Cardiac muscle cell (in vitro differentiated cells and primary cell): ENCODE data around the gene CDX4. TPM values are rescaled to one million over a fixed set of nuclear protein-coding genes. Genes with fewer than 3 reads are reported as not detected.
"Not testable (repeated sequence)": the region's sequence is repeated elsewhere in the genome, so short reads cannot be mapped to it uniquely, and the experiment has no call there.

ENCODE experiments used
- DNase-seq, 2 donors: peaks; one replicate each; pipeline versions ENCODE4 v3.0.0 to v3.0.0-alpha.2; 2010 to 2017; ENCODE audit warnings: low read depth in 1 of 2, low spot score in 1 of 2
- H3K27ac ChIP-seq: fragments of 200-600 bp; sonication (generic); 2 replicates; pipeline ENCODE4 v1.5.1; 2016
- H3K27me3 ChIP-seq: fragments of 200-600 bp; sonication (generic); 2 replicates; pipeline ENCODE4 v1.6.0; 2016; ENCODE audit warnings: control low read depth
- H3K36me3 ChIP-seq: fragments of 200-600 bp; sonication (generic); 2 replicates; pipeline ENCODE4 v1.5.1; 2016; ENCODE audit warnings: control low read depth
- H3K4me1 ChIP-seq: fragments of 200-600 bp; sonication (generic); 2 replicates; pipeline ENCODE4 v1.8.1; 2017; ENCODE audit warnings: low read depth, mild to moderate bottlenecking, mixed run types
- H3K4me3 ChIP-seq: fragments of 200-600 bp; sonication (generic); 2 replicates; pipeline ENCODE4 v1.5.1; 2016; ENCODE audit warnings: mild to moderate bottlenecking
- H3K9me3 ChIP-seq: fragments of 200-600 bp; sonication (generic); 2 replicates; pipeline ENCODE4 v1.5.1; 2017; ENCODE audit warnings: low read depth, mild to moderate bottlenecking, control low read depth
- polyA plus RNA-seq: library from polyadenylated mRNA; unstranded; fragments of >200 nt; fragmentation: Nextera tagmentation; extraction: Ambion mirVana; gene quantifications from 2 replicates; pipeline ENCODE4 v1.2.1, GENCODE V29; 2016
- total RNA-seq: library from RNA; depleted of rRNA; stranded (reverse); fragments of >200 nt; gene quantifications from 2 replicates; pipeline ENCODE4 v1.2.3, GENCODE V29; 2016
- TF ChIP-seq, protein P1 (sequence below): IDR thresholded peaks from 2 replicates; pipeline ENCODE4 v1.5.1; 2012; ENCODE audit warnings: low read depth, mild to moderate bottlenecking, low read length

CDX4 gene
- total and polyA plus RNA-seq, 2 experiments from 2014 or later, result not detected

DNA sequence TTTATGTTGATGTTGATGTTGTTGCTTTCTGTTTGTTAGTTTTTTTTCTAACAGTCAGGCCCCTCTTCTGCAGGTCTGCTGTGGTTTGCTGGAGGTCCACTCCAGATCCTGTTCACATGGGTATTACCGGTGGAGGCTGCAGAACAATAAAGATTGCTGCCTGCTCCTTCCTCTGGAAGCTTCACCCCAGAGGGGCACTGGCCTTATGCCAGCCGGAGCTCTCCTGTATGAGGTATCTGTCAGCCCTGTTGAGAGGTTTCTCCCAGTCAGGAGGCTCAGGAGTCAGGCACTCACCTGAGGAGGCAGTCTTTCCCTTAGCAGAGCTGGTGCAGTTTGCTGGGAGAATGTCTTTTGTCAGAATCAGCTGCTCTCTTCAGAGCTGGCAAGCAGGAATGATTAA is 34.7 kb downstream of the CDX4 start:
- H3K4me1 ChIP-seq, result no peaks in the 10 kb centered on the region
- DNase-seq, result no peak
- H3K27ac ChIP-seq, result no peak overlapping the region
- no peaks in the 10 kb centered on the region for H3K27me3 ChIP-seq
- H3K36me3 ChIP-seq, result no peaks in the 10 kb centered on the region
- no peak overlapping the region for H3K4me3 ChIP-seq
- H3K9me3 ChIP-seq, result no peaks in the 10 kb centered on the region
- TF ChIP-seq, protein P1, sequence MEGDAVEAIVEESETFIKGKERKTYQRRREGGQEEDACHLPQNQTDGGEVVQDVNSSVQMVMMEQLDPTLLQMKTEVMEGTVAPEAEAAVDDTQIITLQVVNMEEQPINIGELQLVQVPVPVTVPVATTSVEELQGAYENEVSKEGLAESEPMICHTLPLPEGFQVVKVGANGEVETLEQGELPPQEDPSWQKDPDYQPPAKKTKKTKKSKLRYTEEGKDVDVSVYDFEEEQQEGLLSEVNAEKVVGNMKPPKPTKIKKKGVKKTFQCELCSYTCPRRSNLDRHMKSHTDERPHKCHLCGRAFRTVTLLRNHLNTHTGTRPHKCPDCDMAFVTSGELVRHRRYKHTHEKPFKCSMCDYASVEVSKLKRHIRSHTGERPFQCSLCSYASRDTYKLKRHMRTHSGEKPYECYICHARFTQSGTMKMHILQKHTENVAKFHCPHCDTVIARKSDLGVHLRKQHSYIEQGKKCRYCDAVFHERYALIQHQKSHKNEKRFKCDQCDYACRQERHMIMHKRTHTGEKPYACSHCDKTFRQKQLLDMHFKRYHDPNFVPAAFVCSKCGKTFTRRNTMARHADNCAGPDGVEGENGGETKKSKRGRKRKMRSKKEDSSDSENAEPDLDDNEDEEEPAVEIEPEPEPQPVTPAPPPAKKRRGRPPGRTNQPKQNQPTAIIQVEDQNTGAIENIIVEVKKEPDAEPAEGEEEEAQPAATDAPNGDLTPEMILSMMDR, result no peak

DNA sequence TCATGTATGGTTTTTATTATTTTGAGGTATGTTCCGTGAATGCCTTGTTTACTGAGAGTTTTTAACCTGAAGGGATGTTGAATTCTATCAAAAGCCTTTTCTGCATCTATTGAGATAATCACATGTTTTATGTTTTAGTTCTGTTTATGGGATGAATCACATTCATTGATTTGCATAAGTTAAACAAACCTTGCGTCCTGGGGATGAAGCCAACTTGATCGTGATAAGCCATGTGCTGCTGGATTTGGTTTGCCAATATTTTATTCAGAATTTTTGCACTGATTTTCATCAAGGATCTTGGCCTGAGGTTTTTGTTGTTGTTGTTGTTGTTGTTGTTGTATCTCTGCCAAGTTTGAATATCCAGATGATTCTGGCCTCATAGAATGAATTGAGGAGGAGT is 43.8 kb downstream of the CDX4 start:
- Histone ChIP-seq H3K4me1 (no peaks in the 10 kb centered on the region), H3K9me3 (no peaks in the 10 kb centered on the region), H3K27ac (no peak overlapping the region), H3K4me3 (no peak overlapping the region), H3K36me3 (no peaks in the 10 kb centered on the region), H3K27me3 (no peaks in the 10 kb centered on the region)
- TF ChIP-seq, protein P1, result no peak
- DNase-seq, result no peak

DNA sequence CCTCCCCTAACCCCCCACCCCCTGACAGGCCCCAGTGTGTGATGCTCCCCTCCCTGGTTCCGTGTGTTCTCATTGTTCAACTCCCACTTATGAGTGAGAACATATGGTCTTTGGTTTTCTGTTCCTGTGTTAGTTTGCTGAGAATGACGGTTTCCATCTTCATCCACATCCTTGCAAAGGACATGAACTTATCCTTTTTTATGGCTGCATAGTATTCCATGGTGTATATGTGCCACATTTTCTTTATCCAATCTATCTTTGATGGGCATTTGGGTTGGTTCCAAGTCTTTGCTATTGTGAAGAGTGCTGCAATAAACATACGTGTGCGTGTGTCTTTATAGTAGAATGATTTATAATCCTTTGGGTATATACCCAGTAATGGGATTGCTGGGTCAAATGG is 45.3 kb downstream of the CDX4 start:
- not testable (repeated sequence) for H3K27me3 ChIP-seq, H3K4me3 ChIP-seq, H3K36me3 ChIP-seq, H3K4me1 ChIP-seq, DNase-seq, H3K27ac ChIP-seq, H3K9me3 ChIP-seq

Other genes with a start within 250 kb of the CDX4 start
- 7.5 and 8.8 TPM in 2 replicates for gene NAP1L2, start 232.2 kb upstream of the CDX4 start, total RNA-seq
- 2.7 and 3.6 TPM in 2 replicates for gene NAP1L2, start 232.2 kb upstream of the CDX4 start, polyA plus RNA-seq
- 5.2 and 9.4 TPM in 2 replicates for gene CHIC1, start 116.1 kb downstream of the CDX4 start, total RNA-seq
- gene CHIC1, start 116.1 kb downstream of the CDX4 start, polyA plus RNA-seq, result 2.7 and 3.0 TPM in 2 replicates